Psoas muscle (tissue), 8 donors: ENCODE data around the gene TBC1D5. TPM values are rescaled to one million over a fixed set of nuclear protein-coding genes. Genes with fewer than 3 reads are reported as not detected.
"Not testable (repeated sequence)": the region's sequence is repeated elsewhere in the genome, so short reads cannot be mapped to it uniquely, and the experiment has no call there.

Experiments
- ATAC-seq, 4 donors: fragments of 200-7000 bp; cut with Tn5 transposase; one replicate each; pipeline ENCODE4 v1.9.1; 2020; ENCODE audit warnings: moderate library complexity in 3 of 4, mild to moderate bottlenecking in 2 of 4
- DNase-seq, 2 donors: peaks; one replicate each; pipeline ENCODE4 v3.0.0-alpha.2; 2020
- H3K27ac ChIP-seq: fragments of 200-600 bp; one replicate; pipeline ENCODE4 v1.8.0; 2022
- H3K27me3 ChIP-seq, 3 donors: fragments of 200-600 bp in 1 of 3; one replicate each; pipeline versions ENCODE4 v1.6.1 to v1.8.0; 2013 to 2022; ENCODE audit warnings: low read length in 2 of 3, mild to moderate bottlenecking in 2 of 3, moderate library complexity in 1 of 3; ENCODE audit not compliant: insufficient read depth in 3 of 3
- H3K36me3 ChIP-seq, 2 donors: fragments of 200-600 bp in 1 of 2; one replicate each; pipeline versions ENCODE4 v1.6.1 to v1.8.0; 2013 to 2022; ENCODE audit warnings: low read depth in 1 of 2, mild to moderate bottlenecking in 1 of 2, moderate library complexity in 1 of 2; ENCODE audit not compliant: insufficient read depth in 1 of 2
- H3K4me1 ChIP-seq: fragments of 200-600 bp; one replicate; pipeline ENCODE4 v1.8.0; 2022
- H3K4me3 ChIP-seq: fragments of 200-600 bp; one replicate; pipeline ENCODE4 v1.8.0; 2022; ENCODE audit warnings: mild to moderate bottlenecking
- H3K9me3 ChIP-seq: fragments of 200-600 bp; one replicate; pipeline ENCODE4 v1.8.0; 2022
- WGBS, 3 donors: extraction: QIAGEN DNeasy Blood & Tissue Kit; methylation state at CpG; one replicate each; pipeline versions ENCODE4 v1.1.6 to v1.1.7; 2013; 5-methylcytosine and 5-hydroxymethylcytosine counted together
- intact Hi-C, 2 donors: fragments of 100-400 bp; cut with DNase I; formaldehyde crosslinking; loops; one replicate each; pipeline versions ENCODE4 v1.11.0 to v1.14.2; 2022
- polyA plus RNA-seq, 3 donors: library from polyadenylated mRNA; stranded (reverse); fragments of 200-250 nt; gene quantifications; one replicate each; pipeline ENCODE4 v1.2.3, GENCODE V29; 2013
- total RNA-seq, 4 donors: library from RNA; stranded (reverse); fragmentation: NEBNext Ultra II Directional in 2 of 4; extraction: Animal tissue kit (Norgen Biotek cat#: 25700) in 2 of 4; gene quantifications; one replicate each; pipeline versions ENCODE4 v1.2.1 to v1.2.4, GENCODE V29; 2021 to 2023
- TF ChIP-seq, protein P1 (sequence below): fragments of 200-600 bp; IDR thresholded peaks from one replicate; pipeline ENCODE4 v1.8.0; 2022; ENCODE audit warnings: antibody characterized with exemption
- donor health status: healthy with polysubstance abuse.
- donor health status: DM: no; HTN: no; CAD: no; lungs with moderate emphysema.
- donor health status: Bipolar disorder and iron deficiency.
- donor health status: healthy.
- donor health status: DM: yes; HTN: yes; CAD: no.
- donor health status: DM: no; HTN: no; CAD: no.
- donor health status: DM: no; HTN: no; CAD: no.
- donor health status: DM: yes; HTN: yes; CAD: no.

TBC1D5 gene
- total and polyA plus RNA-seq, 7 donors: 4.3 to 20.4 (median 13.3) TPM

DNA sequence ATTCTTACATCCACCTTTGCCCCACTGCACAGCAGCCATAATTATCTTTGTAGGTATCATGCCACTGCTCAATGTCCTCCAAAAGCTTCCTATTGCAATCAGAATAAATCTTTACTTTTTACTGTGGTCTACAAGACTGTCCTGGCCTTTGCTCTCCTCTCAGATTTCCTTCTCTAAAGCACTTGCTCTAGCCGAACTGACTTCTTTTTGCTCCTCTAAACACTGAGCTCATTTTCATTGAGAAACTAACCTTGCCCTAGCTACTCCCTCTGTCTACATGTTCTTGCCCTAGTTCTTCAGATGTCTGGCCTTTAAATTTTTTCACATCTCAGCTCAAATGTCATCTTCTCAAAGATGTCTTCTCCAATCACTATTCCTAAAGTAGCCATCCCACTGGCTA lies 342.8 kb downstream of the TBC1D5 start:
- intact Hi-C loops: loop anchor here in 1 of 2 donors (10.0 kb wide), 1 partner anchor 75 kb away; no protein-coding TSS in a partner anchor
- no peak overlapping the region for H3K27ac ChIP-seq
- ATAC-seq (no peak), DNase-seq (no peak)
- H3K4me1 ChIP-seq: no peaks in the 10 kb centered on the region
- 83 to 93% (median 83%) methylated on average over 1 of the region's 1 CpG for WGBS, 3 donors
- TF ChIP-seq, protein P1, sequence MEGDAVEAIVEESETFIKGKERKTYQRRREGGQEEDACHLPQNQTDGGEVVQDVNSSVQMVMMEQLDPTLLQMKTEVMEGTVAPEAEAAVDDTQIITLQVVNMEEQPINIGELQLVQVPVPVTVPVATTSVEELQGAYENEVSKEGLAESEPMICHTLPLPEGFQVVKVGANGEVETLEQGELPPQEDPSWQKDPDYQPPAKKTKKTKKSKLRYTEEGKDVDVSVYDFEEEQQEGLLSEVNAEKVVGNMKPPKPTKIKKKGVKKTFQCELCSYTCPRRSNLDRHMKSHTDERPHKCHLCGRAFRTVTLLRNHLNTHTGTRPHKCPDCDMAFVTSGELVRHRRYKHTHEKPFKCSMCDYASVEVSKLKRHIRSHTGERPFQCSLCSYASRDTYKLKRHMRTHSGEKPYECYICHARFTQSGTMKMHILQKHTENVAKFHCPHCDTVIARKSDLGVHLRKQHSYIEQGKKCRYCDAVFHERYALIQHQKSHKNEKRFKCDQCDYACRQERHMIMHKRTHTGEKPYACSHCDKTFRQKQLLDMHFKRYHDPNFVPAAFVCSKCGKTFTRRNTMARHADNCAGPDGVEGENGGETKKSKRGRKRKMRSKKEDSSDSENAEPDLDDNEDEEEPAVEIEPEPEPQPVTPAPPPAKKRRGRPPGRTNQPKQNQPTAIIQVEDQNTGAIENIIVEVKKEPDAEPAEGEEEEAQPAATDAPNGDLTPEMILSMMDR: no peak
- H3K9me3 ChIP-seq: no peaks in the 10 kb centered on the region
- H3K36me3 ChIP-seq: peaks cover 0 to 35% of the 10 kb centered on the region in 2 donors
- H3K27me3 ChIP-seq: no peaks in the 10 kb centered on the region
- no peak overlapping the region for H3K4me3 ChIP-seq

- no peak overlapping the region for H3K27ac ChIP-seq
- ATAC-seq (no peak), DNase-seq (no peak)
- intact Hi-C loops: loop anchor here in 1 of 2 donors (10.0 kb wide), 1 partner anchor 74 kb away; no protein-coding TSS in a partner anchor
- TF ChIP-seq, protein P1: no peak
- peaks cover 0 to 30% of the 10 kb centered on the region in 2 donors for H3K36me3 ChIP-seq
- H3K4me1 ChIP-seq: no peaks in the 10 kb centered on the region
- H3K9me3 ChIP-seq: no peaks in the 10 kb centered on the region
- H3K4me3 ChIP-seq: no peak overlapping the region
- 93 to 96% (median 95%) methylated on average over 2 of the region's 2 CpGs for WGBS, 3 donors
- no peaks in the 10 kb centered on the region for H3K27me3 ChIP-seq
These were observed 343.4 kb downstream of the TBC1D5 start for GRCh38 chr3:17398959-17399551.

DNA sequence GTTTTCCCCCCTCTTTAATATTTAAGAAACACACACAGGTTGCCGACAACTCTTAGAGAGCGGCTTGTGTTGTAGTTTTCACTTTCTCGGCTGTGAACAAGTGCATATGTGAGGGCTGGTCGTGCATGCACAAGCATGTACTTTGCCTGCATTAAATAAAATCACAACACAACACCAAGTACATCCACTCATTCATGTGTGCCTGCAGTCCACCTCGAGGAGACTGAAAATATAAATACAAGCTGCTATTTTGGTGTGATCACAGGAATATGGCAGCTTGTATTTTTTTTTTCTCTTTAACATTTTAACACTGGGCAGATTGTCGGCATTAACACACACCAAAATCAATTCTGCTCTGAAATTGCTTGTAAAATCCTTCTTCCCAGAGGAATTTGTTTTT lies 346.4 kb downstream of the TBC1D5 start:
- Histone ChIP-seq H3K4me3 (no peak overlapping the region), H3K27me3 (no peaks in the 10 kb centered on the region), H3K27ac (no peak overlapping the region), H3K9me3 (no peaks in the 10 kb centered on the region), H3K36me3 (peaks cover 0 to 15% of the 10 kb centered on the region in 2 donors), H3K4me1 (no peaks in the 10 kb centered on the region)
- WGBS, 3 donors: 84 to 88% (median 88%) methylated on average over 6 of the region's 6 CpGs
- ATAC-seq (no peak), DNase-seq (no peak)
- TF ChIP-seq, protein P1: no peak
- intact Hi-C loops: loop anchor here in 1 of 2 donors (10.0 kb wide), 1 partner anchor 71 kb away; no protein-coding TSS in a partner anchor

DNA sequence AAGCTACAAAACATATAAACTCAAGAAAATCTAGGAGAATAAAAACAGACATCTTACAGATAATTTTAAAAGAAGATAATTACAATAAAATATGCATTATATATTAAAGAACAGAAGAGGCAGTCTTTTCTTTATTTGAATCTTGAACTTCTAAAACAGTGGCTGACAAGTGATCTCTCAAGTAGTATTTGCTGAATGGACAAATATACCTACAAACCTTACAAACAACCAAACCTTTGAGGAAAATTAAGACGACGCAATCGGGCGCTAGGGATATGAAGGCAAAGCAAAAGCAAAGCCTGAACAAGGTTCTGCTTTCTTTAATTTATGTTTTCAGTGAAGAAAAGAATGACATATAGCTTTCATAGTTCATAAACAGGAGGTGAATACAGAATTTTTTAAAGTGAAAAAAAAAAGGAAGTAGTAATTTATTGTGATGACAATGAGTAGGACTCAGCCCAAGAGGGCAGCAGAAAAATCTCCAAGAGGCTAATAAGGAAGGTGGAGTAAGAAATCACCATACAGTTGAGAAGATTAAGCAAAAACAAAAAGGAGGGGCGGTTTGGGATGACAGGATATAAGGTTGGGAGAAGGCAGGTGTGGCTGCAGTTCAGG lies 347.8 kb downstream of the TBC1D5 start:
- no peak for ATAC-seq
- TF ChIP-seq, protein P1: no peak
- Histone ChIP-seq H3K9me3 (no peaks in the 10 kb centered on the region), H3K4me1 (no peaks in the 10 kb centered on the region), H3K4me3 (no peak overlapping the region), H3K27ac (no peak overlapping the region), H3K27me3 (no peaks in the 10 kb centered on the region), H3K36me3 (peaks cover 0 to 4% of the 10 kb centered on the region in 2 donors)
- 90 to 93% (median 93%) methylated on average over 5 of the region's 5 CpGs for WGBS, 3 donors
- intact Hi-C loops: loop anchor here in 1 of 2 donors (10.0 kb wide), 1 partner anchor 70 kb away; no protein-coding TSS in a partner anchor
- DNase-seq: no peak

DNA sequence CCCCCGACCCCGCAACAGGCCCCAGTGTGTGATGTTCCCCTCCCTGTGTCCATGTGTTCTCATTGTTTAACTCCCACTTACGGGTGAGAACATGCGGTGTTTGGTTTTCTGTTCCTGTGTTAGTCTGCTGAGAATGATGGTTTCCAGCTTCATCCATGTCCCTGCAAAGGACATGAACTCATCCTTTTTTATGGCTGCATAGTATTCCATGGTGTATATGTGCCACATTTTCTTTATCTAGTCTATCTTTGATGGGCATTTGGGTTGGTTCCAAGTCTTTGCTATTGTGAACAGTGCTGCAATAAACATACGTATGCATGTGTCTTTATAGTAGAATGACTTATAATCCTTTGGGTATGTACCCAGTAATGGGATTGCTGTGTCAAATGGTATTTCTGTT lies 349.9 kb downstream of the TBC1D5 start:
- WGBS, 3 donors: 94 to 95% (median 94%) methylated on average over 5 of the region's 5 CpGs
- H3K4me1 ChIP-seq, H3K27me3 ChIP-seq, H3K4me3 ChIP-seq, H3K36me3 ChIP-seq, H3K9me3 ChIP-seq, ATAC-seq, H3K27ac ChIP-seq, DNase-seq: not testable (repeated sequence)
- intact Hi-C loops: loop anchor here in 1 of 2 donors (10.0 kb wide), 1 partner anchor 68 kb away; no protein-coding TSS in a partner anchor
